HCT116 (cell line): Measurements from ENCODE around the gene FRMD4A. TPM values are rescaled to one million over a fixed set of nuclear protein-coding genes. Genes with fewer than 3 reads are reported as not detected.

ENCODE experiments used
- ATAC-seq: fragments of 200-7000 bp; cut with Tn5 transposase; 2 replicates; pipeline ENCODE4 v1.9.1; 2020; ENCODE audit warnings: mild to moderate bottlenecking, moderate library complexity
- BruUV-seq: library from RNA; stranded (reverse); fragments of 400-500 nt; replicated peaks from 2 replicates; lab custom pipeline; 2021; lab: Mats Ljungman, UMichigan
- CTCF ChIA-PET: fragments of 300-600 bp; sonication (Branson Sonifier 250); formaldehyde crosslinking; loops from one replicate; lab custom pipeline; 2021; ENCODE audit warnings: antibody characterized with exemption; lab: Charles Lee
- POLR2A ChIA-PET: fragments of 300-600, 350-600 bp; sonication (Branson Sonifier 250); formaldehyde crosslinking; loops from one replicate; lab custom pipeline; 2021; ENCODE audit warnings: antibody characterized with exemption; lab: Charles Lee
- RAD21 ChIA-PET, 2 experiments: fragments of 300-600 bp; sonication (Branson Sonifier 250); formaldehyde crosslinking; loops; one replicate each; lab custom pipeline; 2023; ENCODE audit warnings: low total read pairs in 2 of 2; ENCODE audit not compliant: uncharacterized antibody in 2 of 2, unreplicated experiment in 2 of 2, low non-redundant PET in 1 of 2; lab: Charles Lee
- DNase-seq: peaks from one replicate; pipeline ENCODE4 v3.0.0-alpha.2; 2010; ENCODE audit warnings: low read depth, low spot score
- H2AFZ ChIP-seq: fragments of 200-600 bp; shearing (Covaris generic), sonication (generic); 2 replicates; pipeline ENCODE4 v1.6.1; 2017; ENCODE audit warnings: low read depth, mixed run types, mixed read lengths, antibody characterized with exemption, low read length; ENCODE audit not compliant: poor library complexity, severe bottlenecking
- H3K27ac ChIP-seq: 2 replicates; pipeline ENCODE4 v1.5.1; 2012; ENCODE audit warnings: low read depth, low read length
- H3K27me3 ChIP-seq: fragments of 200-600 bp; sonication (generic); 2 replicates; pipeline ENCODE4 v1.6.1; 2016; ENCODE audit warnings: mixed run types, low read length, mixed read lengths; ENCODE audit not compliant: insufficient read depth
- H3K36me3 ChIP-seq, 2 experiments: fragments of 200-500 bp in 1 of 2; fragments of 200-600 bp in 1 of 2; sonication (Bioruptor generic) in 1 of 2; sonication (generic) in 1 of 2; 2 replicates each; pipeline versions ENCODE4 v1.5.1 to v1.6.1; 2014 to 2016; ENCODE audit warnings: low read length in 2 of 2, inconsistent platforms in 1 of 2, mixed read lengths in 1 of 2, mixed run types in 1 of 2; ENCODE audit not compliant: insufficient read depth in 2 of 2, control insufficient read depth in 1 of 2
- H3K4me1 ChIP-seq, 2 experiments: fragments of 200-600 bp in 1 of 2; sonication (generic) in 1 of 2; 2 replicates each; pipeline versions ENCODE4 v1.5.1 to v1.6.1; 2012 to 2017; ENCODE audit warnings: low read length in 2 of 2, inconsistent platforms in 1 of 2, mild to moderate bottlenecking in 1 of 2, mixed read lengths in 1 of 2, mixed run types in 1 of 2, moderate library complexity in 1 of 2; ENCODE audit not compliant: insufficient read depth in 2 of 2, control insufficient read depth in 1 of 2
- H3K4me2 ChIP-seq: fragments of 200-600 bp; sonication (generic); 2 replicates; pipeline ENCODE4 v1.6.1; 2017; ENCODE audit warnings: mixed run types, low read length, mixed read lengths
- H3K4me3 ChIP-seq, 2 experiments: fragments of 200-600 bp in 1 of 2; sonication (generic) in 1 of 2; replicated peaks in 1 of 2; 2 replicates each; pipeline ENCODE4 v1.5.1; 2011 to 2016; ENCODE audit warnings: low read length in 2 of 2, control low read depth in 1 of 2, low read depth in 1 of 2, mild to moderate bottlenecking in 1 of 2, mixed read lengths in 1 of 2, mixed run types in 1 of 2
- H3K79me2 ChIP-seq: fragments of 200-600 bp; sonication (generic); 2 replicates; pipeline ENCODE4 v1.6.1; 2017; ENCODE audit warnings: mild to moderate bottlenecking, mixed run types, low read length, moderate library complexity, mixed read lengths; ENCODE audit not compliant: insufficient read depth
- H3K9ac ChIP-seq: fragments of 200-600 bp; sonication (generic); 2 replicates; pipeline ENCODE4 v1.6.1; 2016; ENCODE audit warnings: low read length, mixed read lengths
- H3K9me2 ChIP-seq: fragments of 200-600 bp; sonication (generic), shearing (Covaris generic); 2 replicates; pipeline ENCODE4 v1.6.1; 2017; ENCODE audit warnings: mixed run types, mild to moderate bottlenecking, moderate library complexity; ENCODE audit not compliant: insufficient read depth
- H3K9me3 ChIP-seq, 2 experiments: fragments of 200-500 bp in 1 of 2; fragments of 200-600 bp in 1 of 2; sonication (Bioruptor generic) in 1 of 2; sonication (generic) in 1 of 2; 2 replicates each; pipeline ENCODE4 v1.6.1; 2014 to 2017; ENCODE audit warnings: low read length in 2 of 2, mixed read lengths in 2 of 2, inconsistent platforms in 1 of 2, low read depth in 1 of 2, mild to moderate bottlenecking in 1 of 2, mixed run types in 1 of 2, moderate library complexity in 1 of 2; ENCODE audit not compliant: control insufficient read depth in 1 of 2, insufficient read depth in 1 of 2
- H4K20me1 ChIP-seq: fragments of 200-600 bp; sonication (generic), shearing (Covaris generic); 2 replicates; pipeline ENCODE4 v1.6.1; 2017; ENCODE audit warnings: mixed run types, mild to moderate bottlenecking, moderate library complexity; ENCODE audit not compliant: insufficient read depth
- ATF3 ChIP-seq: IDR thresholded peaks from 2 replicates; pipeline ENCODE4 v1.6.1; 2012
- CBX3 ChIP-seq: IDR thresholded peaks from 2 replicates; pipeline ENCODE4 v1.6.1; 2012; ENCODE audit warnings: low read depth
- CEBPB ChIP-seq: IDR thresholded peaks from 2 replicates; pipeline ENCODE4 v1.6.1; 2012; ENCODE audit warnings: low read depth
- ELF1 ChIP-seq: IDR thresholded peaks from 2 replicates; pipeline ENCODE4 v1.6.1; 2012; ENCODE audit warnings: low read depth, borderline replicate concordance
- EZH2 ChIP-seq: fragments of 200-600 bp; sonication (generic); IDR thresholded peaks from 2 replicates; pipeline ENCODE4 v1.6.1; 2017; ENCODE audit warnings: antibody characterized with exemption, mixed run types
- EZH2phosphoT487 ChIP-seq: fragments of 200-600 bp; IDR thresholded peaks from 2 replicates; pipeline ENCODE4 v1.6.1; 2018; ENCODE audit warnings: antibody characterized with exemption, borderline replicate concordance
- POLR2A ChIP-seq: IDR thresholded peaks from 2 replicates; pipeline ENCODE4 v1.7.0; 2011; ENCODE audit warnings: borderline replicate concordance; ENCODE audit not compliant: insufficient read depth, insufficient read length; ENCODE audit errors: extremely low read depth
- RAD21 ChIP-seq: IDR thresholded peaks from 2 replicates; pipeline ENCODE4 v1.6.1; 2012; ENCODE audit warnings: low read depth, mild to moderate bottlenecking
- REST ChIP-seq: IDR thresholded peaks from 2 replicates; pipeline ENCODE4 v1.6.1; 2012; ENCODE audit warnings: low read depth
- SIN3A ChIP-seq: IDR thresholded peaks from 2 replicates; pipeline ENCODE4 v1.6.1; 2012; ENCODE audit warnings: low read depth
- SP1 ChIP-seq: IDR thresholded peaks from 2 replicates; pipeline ENCODE4 v1.6.1; 2012; ENCODE audit warnings: low read depth
- SRF ChIP-seq: IDR thresholded peaks from 2 replicates; pipeline ENCODE4 v1.6.1; 2012; ENCODE audit warnings: low read depth
- TCF7L2 ChIP-seq: IDR thresholded peaks from 2 replicates; pipeline ENCODE4 v1.7.0; 2011; ENCODE audit warnings: borderline replicate concordance, inconsistent platforms; ENCODE audit not compliant: insufficient read depth, insufficient read length; ENCODE audit errors: extremely low read depth
- YY1 ChIP-seq: IDR thresholded peaks from 2 replicates; pipeline ENCODE4 v1.6.1; 2011; ENCODE audit warnings: low read length, low read depth, moderate library complexity, mild to moderate bottlenecking; ENCODE audit not compliant: insufficient replicate concordance; ENCODE audit errors: extremely low read depth
- ZBTB33 ChIP-seq: IDR thresholded peaks from 2 replicates; pipeline ENCODE4 v1.6.1; 2011; ENCODE audit warnings: mild to moderate bottlenecking, low read length, moderate library complexity; ENCODE audit not compliant: insufficient replicate concordance; ENCODE audit errors: extremely low read depth
- ZNF274 ChIP-seq: fragments of 200-500 bp; sonication (Bioruptor generic); IDR thresholded peaks from 2 replicates; pipeline ENCODE4 v1.6.1; 2014; ENCODE audit warnings: mild to moderate bottlenecking, low read depth, low read length, inconsistent platforms
- intact Hi-C: fragments of 100-400 bp; cut with micrococcal nuclease; formaldehyde crosslinking; loops from 2 replicates; pipeline ENCODE4 v1.10.0; 2022
- total RNA-seq: library from RNA; stranded (reverse); gene quantifications from one replicate; pipeline ENCODE4 v1.2.1, GENCODE V29; 2021; ENCODE audit not compliant: unreplicated experiment

The FRMD4A gene
- total RNA-seq, 1 experiment from 2014 or later, result 0.20 TPM

- Histone ChIP-seq H3K4me1 (no peaks in the 10 kb centered on the region), H3K79me2 (no peaks in the 10 kb centered on the region), H3K9me2 (no peaks in the 10 kb centered on the region), H3K36me3 (no peaks in the 10 kb centered on the region), H2AFZ (no peak overlapping the region), H3K27me3 (peaks cover 25% of the 10 kb centered on the region), H3K27ac (no peak overlapping the region), H3K9me3 (no peaks in the 10 kb centered on the region), H3K9ac (no peak overlapping the region), H3K4me3 (no peak overlapping the region), H3K4me2 (no peak overlapping the region), H4K20me1 (no peaks in the 10 kb centered on the region)
- DNase-seq (no peak), ATAC-seq (no peak)
- no TSS peak for BruUV-seq
- intact Hi-C loops, result no loop called here
- ChIA-PET RAD21 (no interaction called here), CTCF (interaction anchor here (4.0 kb wide), 1 partner anchor 11 kb away, joined by 14 read pairs; no protein-coding TSS in a partner anchor), POLR2A (no interaction called here)
- TF ChIP-seq SRF (no peak), TCF7L2 (no peak), ATF3 (no peak), SP1 (no peak), ZBTB33 (no peak), EZH2phosphoT487 (no peak), CEBPB (no peak), EZH2 (no peak), RAD21 (no peak), POLR2A (no peak), ELF1 (no peak), REST (no peak), YY1 (no peak), CBX3 (no peak), ZNF274 (no peak), SIN3A (no peak)
These were observed 119.1 kb downstream of the FRMD4A start for GRCh38 chr10:14211610-14212009.
